ENCODE measurements around the gene RCAN1. TPM values are rescaled to one million over a fixed set of nuclear protein-coding genes. Genes with fewer than 3 reads are reported as not detected.

RCAN1 gene
- total RNA-seq, 1 donor from 2014 or later = 33.4 TPM

- H3K9ac ChIP-seq (ENCODE audit: low read depth in 1 of 3, low read length in 3 of 3) = no peak overlapping the region
- H3K36me3 ChIP-seq (ENCODE audit: control insufficient read depth in 3 of 3, insufficient read depth in 3 of 3, low read length in 3 of 3) = no peaks in the 10 kb centered on the region
- H3K4me3 ChIP-seq (ENCODE audit: low read length in 3 of 3) = no peak overlapping the region
- H3K27me3 ChIP-seq (ENCODE audit: control insufficient read depth in 3 of 3, insufficient read depth in 3 of 3, low read length in 3 of 3) = no peaks in the 10 kb centered on the region
- no peaks in the 10 kb centered on the region for H3K9me3 ChIP-seq (ENCODE audit: control insufficient read depth in 3 of 3, low read length in 3 of 3)
- peaks cover 4 to 23% (median 14%) of the 10 kb centered on the region in 3 donors for H3K4me1 ChIP-seq (ENCODE audit: control insufficient read depth in 3 of 3, insufficient read depth in 3 of 3, low read length in 3 of 3)
- no peak overlapping the region for H3K27ac ChIP-seq (ENCODE audit: low read depth, low read length)
These were observed 66.0 kb downstream of the RCAN1 start for GRCh38 chr21:34548781-34549376.

- no peak overlapping the region for H3K4me3 ChIP-seq (ENCODE audit: low read length in 3 of 3)
- H3K27ac ChIP-seq (ENCODE audit: low read depth, low read length) = peak overlapping the region; percentile 61
- H3K9me3 ChIP-seq (ENCODE audit: control insufficient read depth in 3 of 3, low read length in 3 of 3) = no peaks in the 10 kb centered on the region
- H3K27me3 ChIP-seq (ENCODE audit: control insufficient read depth in 3 of 3, insufficient read depth in 3 of 3, low read length in 3 of 3) = no peaks in the 10 kb centered on the region
- peaks cover 4 to 23% (median 16%) of the 10 kb centered on the region in 3 donors for H3K4me1 ChIP-seq (ENCODE audit: control insufficient read depth in 3 of 3, insufficient read depth in 3 of 3, low read length in 3 of 3)
- no peaks in the 10 kb centered on the region for H3K36me3 ChIP-seq (ENCODE audit: control insufficient read depth in 3 of 3, insufficient read depth in 3 of 3, low read length in 3 of 3)
- no peak overlapping the region for H3K9ac ChIP-seq (ENCODE audit: low read depth in 1 of 3, low read length in 3 of 3)
These were observed 68.4 kb downstream of the RCAN1 start for GRCh38 chr21:34546542-34546941.

DNA sequence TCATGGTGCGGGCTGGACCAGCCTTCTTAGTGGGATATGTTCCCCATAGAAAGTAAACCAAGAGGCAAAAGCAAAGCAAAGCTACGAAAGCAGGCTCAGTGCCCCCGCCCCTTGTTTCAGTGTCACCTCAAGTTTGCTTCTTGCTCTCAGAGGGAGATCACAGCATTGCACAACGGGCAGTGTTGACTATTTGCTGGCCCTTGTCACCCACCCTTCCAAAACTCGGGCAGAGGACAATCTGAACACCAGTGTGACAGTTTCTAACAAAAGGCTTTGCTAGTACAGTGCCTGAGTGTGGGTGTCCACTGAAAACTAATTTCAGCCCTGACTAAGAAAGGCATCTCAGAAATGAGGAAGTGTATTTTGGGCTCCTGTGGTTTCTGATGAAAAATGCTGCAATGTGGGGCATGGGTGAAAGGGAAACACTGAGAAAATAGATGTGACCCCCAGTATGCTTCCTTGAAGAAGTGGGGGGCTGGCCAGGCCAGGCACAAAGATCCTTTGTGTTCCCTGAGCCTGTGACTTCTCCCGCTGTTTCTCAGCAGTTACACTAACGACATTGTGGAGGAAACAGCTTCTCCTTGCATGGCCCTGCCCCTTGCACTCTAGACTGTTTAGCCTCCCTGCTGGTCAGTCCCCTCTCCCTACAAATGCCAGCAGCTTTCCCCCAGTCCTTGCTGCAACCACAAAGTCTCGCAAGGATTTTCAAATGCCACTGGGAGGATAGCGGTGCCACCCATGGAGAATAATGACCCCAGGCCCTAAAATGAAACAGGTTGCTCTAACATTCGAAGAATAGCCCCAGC, 69.6 kb downstream of the RCAN1 start:
- H3K9ac ChIP-seq (ENCODE audit: low read depth in 1 of 3, low read length in 3 of 3) = no peak overlapping the region
- H3K4me1 ChIP-seq (ENCODE audit: control insufficient read depth in 3 of 3, insufficient read depth in 3 of 3, low read length in 3 of 3) = peaks cover 4 to 23% (median 16%) of the 10 kb centered on the region in 3 donors
- no peaks in the 10 kb centered on the region for H3K9me3 ChIP-seq (ENCODE audit: control insufficient read depth in 3 of 3, low read length in 3 of 3)
- H3K4me3 ChIP-seq (ENCODE audit: low read length in 3 of 3) = peak overlapping the region in 2 of 3 donors; percentile 18 to 41
- no peaks in the 10 kb centered on the region for H3K36me3 ChIP-seq (ENCODE audit: control insufficient read depth in 3 of 3, insufficient read depth in 3 of 3, low read length in 3 of 3)
- H3K27me3 ChIP-seq (ENCODE audit: control insufficient read depth in 3 of 3, insufficient read depth in 3 of 3, low read length in 3 of 3) = no peaks in the 10 kb centered on the region
- H3K27ac ChIP-seq (ENCODE audit: low read depth, low read length) = peak overlapping the region; percentile 61

- Histone ChIP-seq H3K4me3 (ENCODE audit: low read length in 3 of 3) (no peak overlapping the region), H3K4me1 (ENCODE audit: control insufficient read depth in 3 of 3, insufficient read depth in 3 of 3, low read length in 3 of 3) (peaks cover 4 to 23% (median 16%) of the 10 kb centered on the region in 3 donors), H3K36me3 (ENCODE audit: control insufficient read depth in 3 of 3, insufficient read depth in 3 of 3, low read length in 3 of 3) (no peaks in the 10 kb centered on the region), H3K27me3 (ENCODE audit: control insufficient read depth in 3 of 3, insufficient read depth in 3 of 3, low read length in 3 of 3) (no peaks in the 10 kb centered on the region), H3K27ac (ENCODE audit: low read depth, low read length) (no peak overlapping the region), H3K9ac (ENCODE audit: low read depth in 1 of 3, low read length in 3 of 3) (no peak overlapping the region), H3K9me3 (ENCODE audit: control insufficient read depth in 3 of 3, low read length in 3 of 3) (no peaks in the 10 kb centered on the region)
These were observed 70.8 kb downstream of the RCAN1 start for GRCh38 chr21:34544032-34544496.

DNA sequence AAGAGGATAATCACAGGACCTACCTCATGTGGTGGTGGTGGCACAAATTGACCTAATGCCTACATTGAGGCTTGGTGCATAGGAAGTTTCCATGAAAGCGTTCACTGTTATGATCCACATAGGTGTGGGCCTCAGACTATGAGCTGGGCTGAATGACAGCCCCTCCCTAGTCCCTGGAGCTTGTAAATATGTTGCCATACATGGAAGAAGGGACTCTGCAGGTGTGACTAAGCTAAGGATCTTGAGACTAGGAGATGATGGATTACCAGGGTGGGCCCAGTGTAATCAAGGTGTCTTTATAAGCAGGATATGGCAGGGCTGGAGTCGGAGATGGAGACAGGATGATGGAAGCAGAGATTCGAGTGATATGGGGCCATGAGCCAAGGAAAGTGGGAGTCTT, 71.9 kb downstream of the RCAN1 start:
- H3K4me1 ChIP-seq (ENCODE audit: control insufficient read depth in 3 of 3, insufficient read depth in 3 of 3, low read length in 3 of 3) = peaks cover 4 to 23% (median 16%) of the 10 kb centered on the region in 3 donors
- H3K36me3 ChIP-seq (ENCODE audit: control insufficient read depth in 3 of 3, insufficient read depth in 3 of 3, low read length in 3 of 3) = no peaks in the 10 kb centered on the region
- no peaks in the 10 kb centered on the region for H3K27me3 ChIP-seq (ENCODE audit: control insufficient read depth in 3 of 3, insufficient read depth in 3 of 3, low read length in 3 of 3)
- no peaks in the 10 kb centered on the region for H3K9me3 ChIP-seq (ENCODE audit: control insufficient read depth in 3 of 3, low read length in 3 of 3)
- H3K4me3 ChIP-seq (ENCODE audit: low read length in 3 of 3) = no peak overlapping the region
- H3K9ac ChIP-seq (ENCODE audit: low read depth in 1 of 3, low read length in 3 of 3) = no peak overlapping the region
- no peak overlapping the region for H3K27ac ChIP-seq (ENCODE audit: low read depth, low read length)

DNA sequence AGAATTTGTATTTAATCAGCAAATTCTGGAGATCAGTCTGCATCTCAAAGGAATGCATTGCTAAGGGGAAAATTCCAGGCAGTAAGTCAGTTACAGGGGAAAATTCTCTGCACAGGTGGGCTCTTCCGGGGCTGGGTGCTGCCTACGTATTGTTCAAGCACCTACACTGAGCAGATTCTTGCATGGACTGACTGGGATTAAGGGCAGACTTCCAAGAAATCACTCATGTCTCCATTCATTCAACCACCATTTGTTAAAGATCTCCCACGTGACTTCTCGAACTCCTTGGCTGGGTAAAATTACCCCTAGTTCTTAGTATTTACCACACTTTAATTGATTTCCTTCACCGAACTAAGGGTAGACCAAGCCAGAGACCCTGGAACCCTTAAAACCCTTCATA, 74.7 kb downstream of the RCAN1 start:
- H3K36me3 ChIP-seq (ENCODE audit: control insufficient read depth in 3 of 3, insufficient read depth in 3 of 3, low read length in 3 of 3) = no peaks in the 10 kb centered on the region
- H3K27me3 ChIP-seq (ENCODE audit: control insufficient read depth in 3 of 3, insufficient read depth in 3 of 3, low read length in 3 of 3) = no peaks in the 10 kb centered on the region
- H3K27ac ChIP-seq (ENCODE audit: low read depth, low read length) = no peak overlapping the region
- H3K4me1 ChIP-seq (ENCODE audit: control insufficient read depth in 3 of 3, insufficient read depth in 3 of 3, low read length in 3 of 3) = peaks cover under 1 to 11% (median 9%) of the 10 kb centered on the region in 3 donors
- no peak overlapping the region for H3K9ac ChIP-seq (ENCODE audit: low read depth in 1 of 3, low read length in 3 of 3)
- no peak overlapping the region for H3K4me3 ChIP-seq (ENCODE audit: low read length in 3 of 3)
- no peaks in the 10 kb centered on the region for H3K9me3 ChIP-seq (ENCODE audit: control insufficient read depth in 3 of 3, low read length in 3 of 3)

GRCh38 chr21:34537838-34538237, 77.1 kb downstream of the RCAN1 start:
- Histone ChIP-seq H3K9me3 (ENCODE audit: control insufficient read depth in 3 of 3, low read length in 3 of 3) (no peaks in the 10 kb centered on the region), H3K27me3 (ENCODE audit: control insufficient read depth in 3 of 3, insufficient read depth in 3 of 3, low read length in 3 of 3) (no peaks in the 10 kb centered on the region), H3K4me1 (ENCODE audit: control insufficient read depth in 3 of 3, insufficient read depth in 3 of 3, low read length in 3 of 3) (no peaks in the 10 kb centered on the region), H3K9ac (ENCODE audit: low read depth in 1 of 3, low read length in 3 of 3) (no peak overlapping the region), H3K36me3 (ENCODE audit: control insufficient read depth in 3 of 3, insufficient read depth in 3 of 3, low read length in 3 of 3) (no peaks in the 10 kb centered on the region), H3K4me3 (ENCODE audit: low read length in 3 of 3) (no peak overlapping the region), H3K27ac (ENCODE audit: low read depth, low read length) (no peak overlapping the region)

DNA sequence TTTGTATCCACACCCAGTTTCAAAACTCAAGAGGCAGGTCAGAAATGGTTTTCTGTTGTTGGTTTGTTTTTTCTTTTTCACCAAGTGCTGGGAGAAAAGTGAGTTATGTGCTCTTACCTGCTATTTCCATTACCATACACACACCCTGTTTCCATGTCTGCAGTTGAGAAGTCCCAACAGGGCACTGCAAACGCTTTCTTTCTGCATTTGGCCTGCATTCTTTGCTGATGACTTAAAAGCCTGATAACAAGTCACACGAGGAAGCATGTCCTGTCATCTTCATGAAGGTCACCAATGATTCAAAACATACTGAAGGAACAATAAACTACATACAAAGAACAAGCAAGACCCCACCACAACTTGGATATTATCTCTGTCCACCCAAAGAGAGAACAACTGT, 78.1 kb downstream of the RCAN1 start:
- H3K9ac ChIP-seq (ENCODE audit: low read depth in 1 of 3, low read length in 3 of 3) = no peak overlapping the region

DNA sequence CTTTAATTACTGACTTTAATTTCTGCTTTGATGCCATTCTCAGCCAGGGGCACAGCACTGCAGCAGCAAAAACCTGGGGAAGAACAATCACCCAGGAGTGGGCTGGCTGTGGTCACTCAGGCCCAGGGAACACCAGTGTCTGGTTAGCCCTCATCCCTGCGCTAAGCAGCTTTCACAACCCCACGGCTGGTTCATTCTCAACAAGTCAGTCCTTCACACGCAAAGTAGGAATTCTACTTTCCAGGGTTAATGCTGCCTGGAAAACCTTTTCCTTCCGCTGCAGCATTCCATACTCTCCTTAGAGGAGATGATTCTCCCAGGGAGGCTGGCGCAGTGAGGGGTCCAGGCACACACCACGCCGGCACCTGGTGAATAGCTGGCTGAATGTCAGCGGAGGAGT, 78.6 kb downstream of the RCAN1 start:
- Histone ChIP-seq H3K9ac (ENCODE audit: low read depth in 1 of 3, low read length in 3 of 3) (no peak overlapping the region), H3K4me1 (ENCODE audit: control insufficient read depth in 3 of 3, insufficient read depth in 3 of 3, low read length in 3 of 3) (no peaks in the 10 kb centered on the region), H3K27ac (ENCODE audit: low read depth, low read length) (no peak overlapping the region), H3K9me3 (ENCODE audit: control insufficient read depth in 3 of 3, low read length in 3 of 3) (no peaks in the 10 kb centered on the region), H3K4me3 (ENCODE audit: low read length in 3 of 3) (no peak overlapping the region), H3K36me3 (ENCODE audit: control insufficient read depth in 3 of 3, insufficient read depth in 3 of 3, low read length in 3 of 3) (no peaks in the 10 kb centered on the region), H3K27me3 (ENCODE audit: control insufficient read depth in 3 of 3, insufficient read depth in 3 of 3, low read length in 3 of 3) (no peaks in the 10 kb centered on the region)

More for the DNA sequence above, 78.1 kb downstream of the RCAN1 start:
- Histone ChIP-seq H3K36me3 (ENCODE audit: control insufficient read depth in 3 of 3, insufficient read depth in 3 of 3, low read length in 3 of 3) (no peaks in the 10 kb centered on the region), H3K4me1 (ENCODE audit: control insufficient read depth in 3 of 3, insufficient read depth in 3 of 3, low read length in 3 of 3) (no peaks in the 10 kb centered on the region), H3K27ac (ENCODE audit: low read depth, low read length) (no peak overlapping the region), H3K27me3 (ENCODE audit: control insufficient read depth in 3 of 3, insufficient read depth in 3 of 3, low read length in 3 of 3) (no peaks in the 10 kb centered on the region), H3K9me3 (ENCODE audit: control insufficient read depth in 3 of 3, low read length in 3 of 3) (no peaks in the 10 kb centered on the region), H3K4me3 (ENCODE audit: low read length in 3 of 3) (no peak overlapping the region)

DNA sequence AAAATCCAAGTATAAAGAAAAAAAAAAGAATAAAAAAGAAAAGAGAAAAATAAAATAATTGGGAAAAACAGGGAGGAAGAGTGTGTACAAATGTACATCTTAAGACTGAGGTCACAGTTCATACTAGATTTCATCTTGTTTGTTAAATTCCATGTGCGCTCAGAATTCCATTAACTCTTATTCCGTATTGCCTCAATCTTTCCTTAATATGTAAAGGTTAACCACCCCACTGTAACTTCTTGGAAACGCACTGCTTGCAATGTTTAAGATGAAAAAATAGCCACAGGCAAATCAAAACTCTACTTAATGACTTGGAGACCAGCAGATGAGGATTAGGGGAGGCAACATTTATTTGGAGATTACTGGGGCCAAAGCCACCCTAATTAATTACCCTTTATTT, 79.0 kb downstream of the RCAN1 start:
- no peaks in the 10 kb centered on the region for H3K36me3 ChIP-seq (ENCODE audit: control insufficient read depth in 3 of 3, insufficient read depth in 3 of 3, low read length in 3 of 3)
- H3K9ac ChIP-seq (ENCODE audit: low read depth in 1 of 3, low read length in 3 of 3) = no peak overlapping the region
- H3K4me1 ChIP-seq (ENCODE audit: control insufficient read depth in 3 of 3, insufficient read depth in 3 of 3, low read length in 3 of 3) = no peaks in the 10 kb centered on the region
- no peak overlapping the region for H3K27ac ChIP-seq (ENCODE audit: low read depth, low read length)
- no peaks in the 10 kb centered on the region for H3K27me3 ChIP-seq (ENCODE audit: control insufficient read depth in 3 of 3, insufficient read depth in 3 of 3, low read length in 3 of 3)
- no peaks in the 10 kb centered on the region for H3K9me3 ChIP-seq (ENCODE audit: control insufficient read depth in 3 of 3, low read length in 3 of 3)
- no peak overlapping the region for H3K4me3 ChIP-seq (ENCODE audit: low read length in 3 of 3)

Data from skeletal muscle tissue (tissue), 4 donors.